Measurements from ENCODE around the gene KCNN3.

DNA sequence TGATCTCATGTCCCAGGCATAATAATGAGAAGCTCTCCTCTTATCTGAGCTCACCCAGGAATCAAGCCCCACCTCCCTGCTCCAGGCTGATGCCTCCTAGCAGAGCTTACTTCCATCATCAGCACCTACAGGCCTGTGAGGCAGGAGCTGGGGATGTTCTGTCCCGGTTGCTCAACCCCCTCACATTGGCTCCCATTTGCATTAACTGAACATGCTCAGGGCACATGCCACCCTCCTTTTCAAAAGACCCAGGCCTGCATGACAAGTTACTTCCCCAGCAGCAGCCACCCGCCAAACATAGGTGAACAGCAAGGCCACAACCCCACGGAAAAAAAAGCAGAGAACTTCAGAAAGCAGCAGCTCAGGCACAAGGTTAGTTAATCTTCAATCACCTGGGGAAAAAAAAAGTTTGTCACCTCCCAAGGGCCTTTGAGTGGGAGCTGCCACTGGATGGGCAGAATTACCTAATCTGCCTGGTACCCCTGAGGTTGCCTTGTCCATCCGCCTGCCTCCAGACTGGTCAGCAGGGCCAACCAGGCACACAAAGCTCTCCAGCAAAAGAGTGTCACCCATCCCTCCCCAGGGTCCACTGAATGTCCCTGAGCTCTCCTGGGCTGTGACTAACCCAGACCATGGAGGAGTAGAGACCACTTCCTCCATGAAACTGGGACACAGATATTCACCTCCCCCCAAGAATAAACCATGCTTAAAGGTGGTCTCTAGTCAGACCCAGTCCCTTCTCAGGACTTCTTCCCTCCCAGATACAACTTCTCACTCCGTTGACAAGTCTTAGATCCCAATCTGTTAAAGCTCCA, 4.4 kb downstream of the KCNN3 start:
- TF ChIP-seq, protein P1, sequence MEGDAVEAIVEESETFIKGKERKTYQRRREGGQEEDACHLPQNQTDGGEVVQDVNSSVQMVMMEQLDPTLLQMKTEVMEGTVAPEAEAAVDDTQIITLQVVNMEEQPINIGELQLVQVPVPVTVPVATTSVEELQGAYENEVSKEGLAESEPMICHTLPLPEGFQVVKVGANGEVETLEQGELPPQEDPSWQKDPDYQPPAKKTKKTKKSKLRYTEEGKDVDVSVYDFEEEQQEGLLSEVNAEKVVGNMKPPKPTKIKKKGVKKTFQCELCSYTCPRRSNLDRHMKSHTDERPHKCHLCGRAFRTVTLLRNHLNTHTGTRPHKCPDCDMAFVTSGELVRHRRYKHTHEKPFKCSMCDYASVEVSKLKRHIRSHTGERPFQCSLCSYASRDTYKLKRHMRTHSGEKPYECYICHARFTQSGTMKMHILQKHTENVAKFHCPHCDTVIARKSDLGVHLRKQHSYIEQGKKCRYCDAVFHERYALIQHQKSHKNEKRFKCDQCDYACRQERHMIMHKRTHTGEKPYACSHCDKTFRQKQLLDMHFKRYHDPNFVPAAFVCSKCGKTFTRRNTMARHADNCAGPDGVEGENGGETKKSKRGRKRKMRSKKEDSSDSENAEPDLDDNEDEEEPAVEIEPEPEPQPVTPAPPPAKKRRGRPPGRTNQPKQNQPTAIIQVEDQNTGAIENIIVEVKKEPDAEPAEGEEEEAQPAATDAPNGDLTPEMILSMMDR (IDR thresholded peaks at IDR 0.05) = no peak
- no peak for TF ChIP-seq POLR2A (IDR thresholded peaks at IDR 0.05)
- no peak for TF ChIP-seq POLR2AphosphoS5 (IDR thresholded peaks at IDR 0.05)
- no peak for TF ChIP-seq EP300 (IDR thresholded peaks at IDR 0.05)
